Osteoblast (primary cell): ENCODE results near the gene STARD4. TPM values are rescaled to one million over a fixed set of nuclear protein-coding genes. Genes with fewer than 3 reads are reported as not detected.

ENCODE experiments used
- DNase-seq: peaks from one replicate; pipeline ENCODE4 v3.0.0; 2011; ENCODE audit warnings: low spot score, mixed read lengths; ENCODE audit not compliant: insufficient read length; ENCODE audit errors: missing footprints
- H2AFZ ChIP-seq: 2 replicates; pipeline ENCODE4 v1.6.0; 2011; ENCODE audit warnings: mild to moderate bottlenecking, low read length
- H3K27ac ChIP-seq: 2 replicates; pipeline ENCODE4 v1.5.1; 2011; ENCODE audit warnings: mild to moderate bottlenecking, low read depth, low read length, moderate library complexity
- H3K27me3 ChIP-seq: 2 replicates; pipeline ENCODE4 v1.6.0; 2012; ENCODE audit warnings: mild to moderate bottlenecking, control low read depth, inconsistent platforms, low read length, moderate library complexity; ENCODE audit not compliant: insufficient read depth
- H3K36me3 ChIP-seq: 2 replicates; pipeline ENCODE4 v1.5.1; 2011; ENCODE audit warnings: mild to moderate bottlenecking, low read length, control low read depth, moderate library complexity; ENCODE audit not compliant: insufficient read depth
- H3K4me1 ChIP-seq: 2 replicates; pipeline ENCODE4 v1.5.1; 2011; ENCODE audit warnings: mild to moderate bottlenecking, low read length, control low read depth, moderate library complexity; ENCODE audit not compliant: insufficient read depth
- H3K4me2 ChIP-seq: 2 replicates; pipeline ENCODE4 v1.6.0; 2011; ENCODE audit warnings: mild to moderate bottlenecking, low read length; ENCODE audit not compliant: insufficient read depth
- H3K4me3 ChIP-seq: fragments of 200-600 bp; sonication (generic); 3 replicates; pipeline ENCODE4 v1.5.1; 2012; ENCODE audit warnings: mild to moderate bottlenecking, low read length, inconsistent platforms; ENCODE audit not compliant: insufficient read depth
- H3K79me2 ChIP-seq: 2 replicates; pipeline ENCODE4 v1.6.0; 2012; ENCODE audit warnings: mild to moderate bottlenecking, low read length, control low read depth, inconsistent platforms; ENCODE audit not compliant: insufficient read depth
- H3K9me3 ChIP-seq: 2 replicates; pipeline ENCODE4 v1.5.1; 2011; ENCODE audit warnings: low read depth, low read length, control low read depth
- H4K20me1 ChIP-seq: 2 replicates; pipeline ENCODE4 v1.6.0; 2012; ENCODE audit warnings: mild to moderate bottlenecking, low read length, control low read depth; ENCODE audit not compliant: insufficient read depth
- CTCF ChIP-seq: IDR thresholded peaks from 2 replicates; pipeline ENCODE4 v1.5.1; 2011; ENCODE audit warnings: mild to moderate bottlenecking, low read depth, low read length, moderate library complexity; ENCODE audit errors: extremely low read depth
- total RNA-seq: library from RNA; depleted of rRNA; stranded (reverse); fragments of >200 nt; gene quantifications from 2 replicates; pipeline ENCODE4 v1.2.3, GENCODE V29; 2012

The STARD4 gene
- total RNA-seq, 1 donor = 106 TPM

GRCh38 chr5:111469293-111469896 lies 42.9 kb downstream of the STARD4 start:
- no peak overlapping the region for H2AFZ ChIP-seq
- H3K4me3 ChIP-seq = no peak overlapping the region
- TF ChIP-seq CTCF = no peak
- H3K27ac ChIP-seq = no peak overlapping the region
- no peak for DNase-seq
- no peaks in the 10 kb centered on the region for H3K4me1 ChIP-seq
- H4K20me1 ChIP-seq = no peaks in the 10 kb centered on the region
- no peaks in the 10 kb centered on the region for H3K36me3 ChIP-seq
- no peaks in the 10 kb centered on the region for H3K9me3 ChIP-seq
- H3K27me3 ChIP-seq = no peaks in the 10 kb centered on the region
- no peaks in the 10 kb centered on the region for H3K79me2 ChIP-seq
- no peak overlapping the region for H3K4me2 ChIP-seq

- no peak for TF ChIP-seq CTCF
- no peak for DNase-seq
- H3K27ac ChIP-seq = no peak overlapping the region
- no peaks in the 10 kb centered on the region for H3K27me3 ChIP-seq
- H3K36me3 ChIP-seq = no peaks in the 10 kb centered on the region
- H4K20me1 ChIP-seq = no peaks in the 10 kb centered on the region
- no peak overlapping the region for H3K4me2 ChIP-seq
- no peak overlapping the region for H2AFZ ChIP-seq
- no peaks in the 10 kb centered on the region for H3K9me3 ChIP-seq
- H3K4me3 ChIP-seq = no peak overlapping the region
- H3K4me1 ChIP-seq = no peaks in the 10 kb centered on the region
- no peaks in the 10 kb centered on the region for H3K79me2 ChIP-seq
These were observed 49.0 kb downstream of the STARD4 start for GRCh38 chr5:111463311-111463710.

GRCh38 chr5:111461934-111462333 lies 50.4 kb downstream of the STARD4 start:
- H3K4me1 ChIP-seq = no peaks in the 10 kb centered on the region
- no peak overlapping the region for H3K27ac ChIP-seq
- H3K9me3 ChIP-seq = no peaks in the 10 kb centered on the region
- no peaks in the 10 kb centered on the region for H3K36me3 ChIP-seq
- H4K20me1 ChIP-seq = no peaks in the 10 kb centered on the region
- no peak overlapping the region for H3K4me3 ChIP-seq
- no peaks in the 10 kb centered on the region for H3K79me2 ChIP-seq
- no peak overlapping the region for H3K4me2 ChIP-seq
- H3K27me3 ChIP-seq = peaks cover 4% of the 10 kb centered on the region
- no peak for DNase-seq
- no peak for TF ChIP-seq CTCF
- no peak overlapping the region for H2AFZ ChIP-seq

- Histone ChIP-seq H3K36me3 (no peaks in the 10 kb centered on the region), H4K20me1 (no peaks in the 10 kb centered on the region), H3K4me2 (no peak overlapping the region), H3K9me3 (no peaks in the 10 kb centered on the region), H3K27me3 (peaks cover 4% of the 10 kb centered on the region), H3K79me2 (no peaks in the 10 kb centered on the region), H3K27ac (no peak overlapping the region), H2AFZ (no peak overlapping the region), H3K4me1 (no peaks in the 10 kb centered on the region), H3K4me3 (no peak overlapping the region)
- DNase-seq = no peak
- peak; percentile 76 for TF ChIP-seq CTCF
These were observed 51.1 kb downstream of the STARD4 start for GRCh38 chr5:111461255-111461671.
